Smooth muscle cell (in vitro differentiated cells): ENCODE measurements around the gene INSYN2B. TPM values are rescaled to one million over a fixed set of nuclear protein-coding genes. Genes with fewer than 3 reads are reported as not detected.

Source experiments
- DNase-seq: peaks from one replicate; lab custom pipeline; 2025; ENCODE audit not compliant: unreplicated experiment; lab: John Stamatoyannopoulos, UW
- H2AFZ ChIP-seq: fragments of 200-600 bp; sonication (generic); 2 replicates; pipeline ENCODE4 v1.6.0; 2016; ENCODE audit warnings: antibody characterized with exemption, low read depth, mild to moderate bottlenecking
- H3F3A ChIP-seq: fragments of 200-600 bp; sonication (generic); 2 replicates; pipeline ENCODE4 v1.6.0; 2017; ENCODE audit warnings: antibody characterized with exemption, low read depth
- H3K27ac ChIP-seq: fragments of 200-600 bp; sonication (generic); 2 replicates; pipeline ENCODE4 v1.5.1; 2016; ENCODE audit warnings: low read depth, mild to moderate bottlenecking
- H3K27me3 ChIP-seq: fragments of 200-600 bp; sonication (generic); 2 replicates; pipeline ENCODE4 v1.6.1; 2016; ENCODE audit warnings: low read depth, mild to moderate bottlenecking
- H3K36me3 ChIP-seq: fragments of 200-600 bp; sonication (generic); 2 replicates; pipeline ENCODE4 v1.5.1; 2016; ENCODE audit warnings: low read depth
- H3K4me1 ChIP-seq: fragments of 200-600 bp; sonication (generic); 2 replicates; pipeline ENCODE4 v1.5.1; 2016; ENCODE audit warnings: low read depth
- H3K4me2 ChIP-seq: fragments of 200-600 bp; sonication (generic); 2 replicates; pipeline ENCODE4 v1.6.0; 2016; ENCODE audit warnings: mild to moderate bottlenecking
- H3K4me3 ChIP-seq: fragments of 200-600 bp; sonication (generic); 2 replicates; pipeline ENCODE4 v1.5.1; 2016; ENCODE audit warnings: mild to moderate bottlenecking
- H3K79me2 ChIP-seq: fragments of 200-600 bp; sonication (generic); 2 replicates; pipeline ENCODE4 v1.6.0; 2016; ENCODE audit warnings: low read depth, mild to moderate bottlenecking
- H3K9ac ChIP-seq: fragments of 200-600 bp; sonication (generic); 2 replicates; pipeline ENCODE4 v1.6.0; 2016; ENCODE audit warnings: low read depth
- H3K9me3 ChIP-seq: fragments of 200-600 bp; sonication (generic); replicated peaks from 2 replicates; pipeline ENCODE4 v1.5.1; 2016; ENCODE audit warnings: low read depth
- H4K20me1 ChIP-seq: fragments of 200-600 bp; sonication (generic); 2 replicates; pipeline ENCODE4 v1.6.0; 2016; ENCODE audit warnings: low read depth
- WGBS: methylation state at CpG from one replicate; pipeline ENCODE4 v1.1.7; 2016; ENCODE audit warnings: low lambda C conversion rate; 5-methylcytosine and 5-hydroxymethylcytosine counted together
- polyA plus RNA-seq: library from polyadenylated mRNA; unstranded; fragments of >200 nt; fragmentation: Nextera tagmentation; extraction: Ambion mirVana; gene quantifications from 2 replicates; pipeline ENCODE4 v1.2.1, GENCODE V29; 2016
- total RNA-seq: library from RNA; depleted of rRNA; stranded (reverse); fragments of >200 nt; gene quantifications from 2 replicates; pipeline ENCODE4 v1.2.3, GENCODE V29; 2014
- TF ChIP-seq, protein P1 (sequence below): fragments of 200-600 bp; sonication (generic); IDR thresholded peaks from 2 replicates; pipeline ENCODE4 v1.5.1; 2017; ENCODE audit warnings: borderline replicate concordance, mild to moderate bottlenecking, antibody characterized with exemption; ENCODE audit not compliant: insufficient read depth, poor library complexity, severe bottlenecking

Gene INSYN2B
- total and polyA plus RNA-seq, 2 experiments from 2014 or later, result 2.7 to 13.8 TPM

DNA sequence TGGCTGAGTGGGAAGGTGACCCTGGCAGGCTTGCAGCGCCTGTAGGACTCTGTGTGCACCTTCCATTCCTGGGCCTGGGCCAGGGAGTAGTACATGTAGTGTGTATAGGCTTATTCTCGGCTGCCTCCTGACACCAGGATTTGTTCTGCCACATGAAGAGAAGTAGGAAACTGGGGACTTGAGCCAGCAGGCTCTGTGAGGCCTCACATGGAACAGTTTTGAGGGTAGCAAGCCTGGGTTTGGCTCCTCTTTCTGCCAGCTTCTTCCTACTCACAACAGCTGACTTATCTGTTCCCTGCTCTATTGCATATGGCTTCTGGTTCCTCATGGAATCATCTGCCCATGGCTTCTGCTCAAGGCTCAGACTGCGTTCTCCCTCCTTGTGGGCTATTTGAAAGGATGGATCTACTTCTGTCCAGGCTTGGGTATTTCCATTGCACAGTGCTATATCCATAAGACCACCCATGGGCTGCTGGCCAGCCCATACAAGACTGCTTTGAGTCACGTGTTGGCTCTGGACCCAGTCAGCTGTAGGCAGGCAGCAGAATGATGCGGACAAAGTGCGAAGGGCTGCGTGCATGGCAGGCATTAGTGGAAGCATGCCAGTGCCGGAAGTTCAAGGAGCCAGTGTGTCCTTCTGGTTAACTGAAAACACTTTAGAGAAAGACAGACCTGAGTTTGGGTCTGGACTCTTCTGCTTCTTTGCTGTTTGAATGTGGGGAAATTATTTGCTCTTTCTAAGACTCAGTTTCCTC lies 11.0 kb upstream of the INSYN2B start:
- Histone ChIP-seq H3K27me3 (peaks cover 10% of the 10 kb centered on the region), H3K27ac (no peak overlapping the region), H3K79me2 (no peaks in the 10 kb centered on the region), H3K4me2 (no peak overlapping the region), H3K4me1 (no peaks in the 10 kb centered on the region), H4K20me1 (no peaks in the 10 kb centered on the region), H3K9me3 (no peaks in the 10 kb centered on the region), H3K4me3 (no peak overlapping the region), H3K36me3 (no peaks in the 10 kb centered on the region), H3F3A (no peaks in the 10 kb centered on the region), H2AFZ (no peak overlapping the region), H3K9ac (no peak overlapping the region)
- 94% methylated on average over 8 of the region's 8 CpGs for WGBS
- TF ChIP-seq, protein P1, sequence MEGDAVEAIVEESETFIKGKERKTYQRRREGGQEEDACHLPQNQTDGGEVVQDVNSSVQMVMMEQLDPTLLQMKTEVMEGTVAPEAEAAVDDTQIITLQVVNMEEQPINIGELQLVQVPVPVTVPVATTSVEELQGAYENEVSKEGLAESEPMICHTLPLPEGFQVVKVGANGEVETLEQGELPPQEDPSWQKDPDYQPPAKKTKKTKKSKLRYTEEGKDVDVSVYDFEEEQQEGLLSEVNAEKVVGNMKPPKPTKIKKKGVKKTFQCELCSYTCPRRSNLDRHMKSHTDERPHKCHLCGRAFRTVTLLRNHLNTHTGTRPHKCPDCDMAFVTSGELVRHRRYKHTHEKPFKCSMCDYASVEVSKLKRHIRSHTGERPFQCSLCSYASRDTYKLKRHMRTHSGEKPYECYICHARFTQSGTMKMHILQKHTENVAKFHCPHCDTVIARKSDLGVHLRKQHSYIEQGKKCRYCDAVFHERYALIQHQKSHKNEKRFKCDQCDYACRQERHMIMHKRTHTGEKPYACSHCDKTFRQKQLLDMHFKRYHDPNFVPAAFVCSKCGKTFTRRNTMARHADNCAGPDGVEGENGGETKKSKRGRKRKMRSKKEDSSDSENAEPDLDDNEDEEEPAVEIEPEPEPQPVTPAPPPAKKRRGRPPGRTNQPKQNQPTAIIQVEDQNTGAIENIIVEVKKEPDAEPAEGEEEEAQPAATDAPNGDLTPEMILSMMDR, result no peak
- no peak for DNase-seq

DNA sequence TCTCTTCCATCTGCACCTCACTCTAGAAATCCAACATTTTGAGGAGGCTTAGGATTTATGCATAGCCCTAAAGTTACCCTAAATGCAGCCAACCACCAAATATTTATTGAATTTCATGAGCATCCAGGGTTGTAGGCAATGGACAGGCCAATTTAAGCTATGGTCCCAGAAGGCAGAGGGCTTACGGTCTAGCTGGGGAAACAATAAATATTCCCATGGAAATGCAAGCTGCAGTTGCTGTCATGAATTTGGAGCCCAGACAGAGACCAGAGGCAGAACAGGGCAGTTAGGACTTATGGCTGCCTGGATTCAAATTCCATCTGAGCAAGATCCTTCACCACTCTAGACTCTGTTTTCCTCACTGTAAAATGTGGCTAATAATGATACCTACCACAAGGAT lies 9.1 kb upstream of the INSYN2B start:
- H3K4me3 ChIP-seq, result no peak overlapping the region
- TF ChIP-seq, protein P1, result no peak
- DNase-seq, result no peak
- 72% methylated on average over 1 of the region's 1 CpG for WGBS
- H3K36me3 ChIP-seq, result no peaks in the 10 kb centered on the region
- H3K27ac ChIP-seq, result no peak overlapping the region
- H3K27me3 ChIP-seq, result peaks cover 15% of the 10 kb centered on the region
- H3F3A ChIP-seq, result no peaks in the 10 kb centered on the region
- H4K20me1 ChIP-seq, result no peaks in the 10 kb centered on the region
- no peaks in the 10 kb centered on the region for H3K4me1 ChIP-seq
- H2AFZ ChIP-seq, result no peak overlapping the region
- no peak overlapping the region for H3K4me2 ChIP-seq
- H3K9me3 ChIP-seq, result no peaks in the 10 kb centered on the region
- no peak overlapping the region for H3K9ac ChIP-seq
- no peaks in the 10 kb centered on the region for H3K79me2 ChIP-seq

DNA sequence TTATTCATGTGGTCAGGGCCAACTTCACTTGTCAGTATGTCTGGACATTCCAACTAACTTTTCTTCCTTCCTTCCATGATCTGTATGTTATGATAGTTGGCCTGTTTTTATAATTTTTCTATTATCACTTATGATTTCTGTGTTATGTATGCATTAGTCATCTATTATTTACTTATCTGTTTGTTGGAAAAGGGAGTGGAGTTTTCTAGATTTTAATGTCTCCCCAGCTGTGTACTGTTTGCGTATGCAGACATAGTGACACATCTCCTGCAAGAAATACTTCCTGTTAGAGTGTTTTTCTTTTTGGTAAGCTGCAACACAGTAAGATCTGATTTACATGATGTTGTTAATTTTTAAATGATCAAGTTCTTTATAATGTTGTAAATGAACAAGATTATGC lies 8.7 kb upstream of the INSYN2B start:
- no peak for DNase-seq
- no peak overlapping the region for H2AFZ ChIP-seq

More for the DNA sequence above, 8.7 kb upstream of the INSYN2B start:
- H3K4me2 ChIP-seq, result no peak overlapping the region
- peaks cover 15% of the 10 kb centered on the region for H3K27me3 ChIP-seq
- TF ChIP-seq, protein P1, result no peak
- H3K36me3 ChIP-seq, result no peaks in the 10 kb centered on the region
- H3K27ac ChIP-seq, result no peak overlapping the region
- no peak overlapping the region for H3K4me3 ChIP-seq
- no peak overlapping the region for H3K9ac ChIP-seq
- H4K20me1 ChIP-seq, result no peaks in the 10 kb centered on the region
- no peaks in the 10 kb centered on the region for H3K79me2 ChIP-seq
- H3K4me1 ChIP-seq, result no peaks in the 10 kb centered on the region
- no peaks in the 10 kb centered on the region for H3K9me3 ChIP-seq
- no peaks in the 10 kb centered on the region for H3F3A ChIP-seq
- 88% methylated on average over 1 of the region's 1 CpG for WGBS
